Upper lobe of left lung (tissue), 4 donors: ENCODE data around the gene FOXS1.

ENCODE experiments used
- EP300 ChIP-seq, 4 donors: sonication (generic); formaldehyde crosslinking; IDR thresholded peaks; one replicate each; pipeline ENCODE4 v1.5.1; 2017; ENCODE audit warnings: antibody characterized with exemption in 4 of 4, control low read depth in 2 of 4
- POLR2A ChIP-seq, 4 donors: fragments of 450-650 bp; IDR thresholded peaks; one replicate each; pipeline ENCODE4 v1.5.1; 2016 to 2017; ENCODE audit warnings: antibody characterized with exemption in 4 of 4, mild to moderate bottlenecking in 2 of 4
- POLR2AphosphoS5 ChIP-seq, 2 donors: sonication (generic); formaldehyde crosslinking; IDR thresholded peaks; one replicate each; pipeline ENCODE4 v1.5.1; 2017; ENCODE audit warnings: antibody characterized with exemption in 2 of 2
- TF ChIP-seq, protein P1 (sequence below), 6 experiments: fragments of 450-650 bp in 4 of 6; fragments of 200-600 bp in 2 of 6; sonication (generic) in 2 of 6; IDR thresholded peaks; one replicate each; pipeline ENCODE4 v1.5.1; 2016 to 2019; ENCODE audit warnings: antibody characterized with exemption in 6 of 6

DNA sequence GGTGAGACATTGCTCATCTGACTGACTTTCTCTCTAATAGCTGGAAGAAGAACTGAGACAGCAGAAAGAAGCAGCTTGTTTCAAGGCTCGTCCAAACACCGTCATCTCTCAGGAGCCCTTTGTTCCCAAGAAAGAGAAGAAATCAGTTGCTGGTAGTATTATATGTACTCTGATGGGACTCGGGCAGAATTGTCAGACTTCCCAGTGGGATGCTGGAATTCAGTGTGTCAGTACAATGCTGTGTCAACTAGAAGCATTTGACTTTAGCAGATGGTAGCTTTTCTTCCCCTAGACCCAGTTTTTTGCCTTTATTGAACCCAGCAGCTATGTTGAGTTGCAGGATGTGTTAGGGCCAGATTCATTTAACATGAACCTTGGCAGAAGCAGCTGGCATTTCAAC is 48.0 kb downstream of the FOXS1 start:
- TF ChIP-seq, protein P1, sequence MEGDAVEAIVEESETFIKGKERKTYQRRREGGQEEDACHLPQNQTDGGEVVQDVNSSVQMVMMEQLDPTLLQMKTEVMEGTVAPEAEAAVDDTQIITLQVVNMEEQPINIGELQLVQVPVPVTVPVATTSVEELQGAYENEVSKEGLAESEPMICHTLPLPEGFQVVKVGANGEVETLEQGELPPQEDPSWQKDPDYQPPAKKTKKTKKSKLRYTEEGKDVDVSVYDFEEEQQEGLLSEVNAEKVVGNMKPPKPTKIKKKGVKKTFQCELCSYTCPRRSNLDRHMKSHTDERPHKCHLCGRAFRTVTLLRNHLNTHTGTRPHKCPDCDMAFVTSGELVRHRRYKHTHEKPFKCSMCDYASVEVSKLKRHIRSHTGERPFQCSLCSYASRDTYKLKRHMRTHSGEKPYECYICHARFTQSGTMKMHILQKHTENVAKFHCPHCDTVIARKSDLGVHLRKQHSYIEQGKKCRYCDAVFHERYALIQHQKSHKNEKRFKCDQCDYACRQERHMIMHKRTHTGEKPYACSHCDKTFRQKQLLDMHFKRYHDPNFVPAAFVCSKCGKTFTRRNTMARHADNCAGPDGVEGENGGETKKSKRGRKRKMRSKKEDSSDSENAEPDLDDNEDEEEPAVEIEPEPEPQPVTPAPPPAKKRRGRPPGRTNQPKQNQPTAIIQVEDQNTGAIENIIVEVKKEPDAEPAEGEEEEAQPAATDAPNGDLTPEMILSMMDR (IDR thresholded peaks at IDR 0.05): no peak
- no peak for TF ChIP-seq POLR2A (IDR thresholded peaks at IDR 0.05)
- no peak for TF ChIP-seq POLR2AphosphoS5 (IDR thresholded peaks at IDR 0.05)
- no peak for TF ChIP-seq EP300 (IDR thresholded peaks at IDR 0.05)
